Measurements from ENCODE around the gene HNRNPUL2.

GRCh38 chr11:62709247-62710000 is 17.8 kb downstream of the HNRNPUL2 start:
- TF ChIP-seq, protein P1, sequence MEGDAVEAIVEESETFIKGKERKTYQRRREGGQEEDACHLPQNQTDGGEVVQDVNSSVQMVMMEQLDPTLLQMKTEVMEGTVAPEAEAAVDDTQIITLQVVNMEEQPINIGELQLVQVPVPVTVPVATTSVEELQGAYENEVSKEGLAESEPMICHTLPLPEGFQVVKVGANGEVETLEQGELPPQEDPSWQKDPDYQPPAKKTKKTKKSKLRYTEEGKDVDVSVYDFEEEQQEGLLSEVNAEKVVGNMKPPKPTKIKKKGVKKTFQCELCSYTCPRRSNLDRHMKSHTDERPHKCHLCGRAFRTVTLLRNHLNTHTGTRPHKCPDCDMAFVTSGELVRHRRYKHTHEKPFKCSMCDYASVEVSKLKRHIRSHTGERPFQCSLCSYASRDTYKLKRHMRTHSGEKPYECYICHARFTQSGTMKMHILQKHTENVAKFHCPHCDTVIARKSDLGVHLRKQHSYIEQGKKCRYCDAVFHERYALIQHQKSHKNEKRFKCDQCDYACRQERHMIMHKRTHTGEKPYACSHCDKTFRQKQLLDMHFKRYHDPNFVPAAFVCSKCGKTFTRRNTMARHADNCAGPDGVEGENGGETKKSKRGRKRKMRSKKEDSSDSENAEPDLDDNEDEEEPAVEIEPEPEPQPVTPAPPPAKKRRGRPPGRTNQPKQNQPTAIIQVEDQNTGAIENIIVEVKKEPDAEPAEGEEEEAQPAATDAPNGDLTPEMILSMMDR (conservative IDR thresholded peaks at IDR 0.05), result no peak
- TF ChIP-seq ZFX (IDR thresholded peaks at IDR 0.05), result no peak
